ENCODE measurements around the gene SH3BP5L. TPM values are rescaled to one million over a fixed set of nuclear protein-coding genes. Genes with fewer than 3 reads are reported as not detected.

Gene SH3BP5L
- total and polyA plus RNA-seq, 8 donors: 6.1 to 15.8 (median 8.7) TPM

DNA sequence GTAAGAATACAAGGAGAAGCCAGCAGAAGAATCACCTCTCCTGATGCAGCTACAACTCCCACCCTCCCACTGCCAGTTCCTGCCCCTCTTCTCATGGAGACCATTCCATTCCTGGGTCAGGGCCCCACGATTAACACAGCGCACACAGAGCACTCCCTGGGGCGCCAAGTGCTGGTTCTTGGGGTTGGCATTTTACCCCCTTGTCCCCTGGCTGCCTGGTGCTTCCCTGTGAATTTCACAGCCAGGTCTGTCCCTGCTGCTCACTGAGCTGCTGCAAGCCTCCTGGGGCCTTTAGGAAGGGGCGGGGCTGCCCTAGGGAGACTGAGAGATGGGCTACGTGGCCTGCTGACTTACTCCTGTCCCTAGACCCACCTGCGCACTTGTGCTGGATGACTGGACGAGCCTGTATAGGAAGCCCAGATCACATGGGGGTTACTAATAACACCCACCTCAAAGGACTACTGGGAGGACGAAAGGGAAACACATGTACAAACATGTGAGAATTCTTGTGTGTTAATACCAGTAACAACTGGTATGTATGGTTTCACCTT is 17.1 kb upstream of the SH3BP5L start:
- FAIRE-seq: no peak
- Histone ChIP-seq H3K4me1 (peaks cover 0 to 14% (median 5%) of the 10 kb centered on the region in 3 donors), H3K9me3 (no peaks in the 10 kb centered on the region), H3K27me3 (no peaks in the 10 kb centered on the region), H3K36me3 (peaks cover 1 to 32% (median 14%) of the 10 kb centered on the region in 3 donors), H3K27ac (no peak overlapping the region), H3K4me3 (no peak overlapping the region)
- intact Hi-C loops (cut with DNase I): no loop called here
- TF ChIP-seq, protein P1, sequence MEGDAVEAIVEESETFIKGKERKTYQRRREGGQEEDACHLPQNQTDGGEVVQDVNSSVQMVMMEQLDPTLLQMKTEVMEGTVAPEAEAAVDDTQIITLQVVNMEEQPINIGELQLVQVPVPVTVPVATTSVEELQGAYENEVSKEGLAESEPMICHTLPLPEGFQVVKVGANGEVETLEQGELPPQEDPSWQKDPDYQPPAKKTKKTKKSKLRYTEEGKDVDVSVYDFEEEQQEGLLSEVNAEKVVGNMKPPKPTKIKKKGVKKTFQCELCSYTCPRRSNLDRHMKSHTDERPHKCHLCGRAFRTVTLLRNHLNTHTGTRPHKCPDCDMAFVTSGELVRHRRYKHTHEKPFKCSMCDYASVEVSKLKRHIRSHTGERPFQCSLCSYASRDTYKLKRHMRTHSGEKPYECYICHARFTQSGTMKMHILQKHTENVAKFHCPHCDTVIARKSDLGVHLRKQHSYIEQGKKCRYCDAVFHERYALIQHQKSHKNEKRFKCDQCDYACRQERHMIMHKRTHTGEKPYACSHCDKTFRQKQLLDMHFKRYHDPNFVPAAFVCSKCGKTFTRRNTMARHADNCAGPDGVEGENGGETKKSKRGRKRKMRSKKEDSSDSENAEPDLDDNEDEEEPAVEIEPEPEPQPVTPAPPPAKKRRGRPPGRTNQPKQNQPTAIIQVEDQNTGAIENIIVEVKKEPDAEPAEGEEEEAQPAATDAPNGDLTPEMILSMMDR (IDR thresholded peaks at IDR 0.05): no peak
- no peak for DNase-seq
- no peak for ATAC-seq
- 87 to 90% methylated on average over 8 of the region's 8 CpGs for WGBS, 2 donors

GRCh38 chr1:248841702-248842395 is 16.1 kb upstream of the SH3BP5L start:
- Histone ChIP-seq H3K36me3 (peaks cover 0 to 22% (median 4%) of the 10 kb centered on the region in 3 donors), H3K27me3 (no peaks in the 10 kb centered on the region), H3K9me3 (no peaks in the 10 kb centered on the region), H3K4me3 (no peak overlapping the region), H3K27ac (no peak overlapping the region), H3K4me1 (peaks cover 5 to 17% (median 6%) of the 10 kb centered on the region in 3 donors)
- intact Hi-C loops (cut with DNase I): no loop called here
- DNase-seq: peak in 1 of 6 donors; percentile 46
- TF ChIP-seq, protein P1 (IDR thresholded peaks at IDR 0.05): no peak
- FAIRE-seq: no peak
- 57 to 62% methylated on average over 12 of the region's 12 CpGs for WGBS, 2 donors
- ATAC-seq: no peak

DNA sequence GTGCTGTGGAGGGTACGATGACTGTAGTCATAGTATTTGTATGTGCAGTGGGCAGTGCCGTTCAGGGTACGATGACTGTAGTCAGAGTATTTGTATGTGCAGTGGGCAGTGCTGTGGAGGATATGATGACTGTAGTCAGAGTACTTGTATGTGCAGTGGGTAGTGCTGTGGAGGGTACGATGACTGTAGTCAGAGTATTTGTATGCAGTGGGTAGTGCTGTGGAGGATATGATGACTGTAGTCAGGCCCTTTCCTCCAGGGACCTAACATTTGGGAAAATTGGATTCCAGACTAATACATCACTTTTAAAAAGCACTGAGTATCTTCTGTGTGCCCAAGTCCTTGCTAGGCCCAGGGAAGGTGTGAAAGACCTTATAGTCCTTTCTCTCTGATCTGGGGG is 15.2 kb upstream of the SH3BP5L start:
- H3K36me3 ChIP-seq: peaks cover 0 to 14% (median 0%) of the 10 kb centered on the region in 3 donors
- DNase-seq (no peak), ATAC-seq (no peak), FAIRE-seq (no peak)
- H3K27me3 ChIP-seq: no peaks in the 10 kb centered on the region
- no peak overlapping the region for H3K27ac ChIP-seq
- 85 to 90% methylated on average over 4 of the region's 4 CpGs for WGBS, 2 donors
- H3K4me3 ChIP-seq: no peak overlapping the region
- TF ChIP-seq, protein P1 (IDR thresholded peaks at IDR 0.05): no peak
- intact Hi-C loops (cut with DNase I): no loop called here
- peaks cover 5 to 17% (median 6%) of the 10 kb centered on the region in 3 donors for H3K4me1 ChIP-seq
- no peaks in the 10 kb centered on the region for H3K9me3 ChIP-seq

DNA sequence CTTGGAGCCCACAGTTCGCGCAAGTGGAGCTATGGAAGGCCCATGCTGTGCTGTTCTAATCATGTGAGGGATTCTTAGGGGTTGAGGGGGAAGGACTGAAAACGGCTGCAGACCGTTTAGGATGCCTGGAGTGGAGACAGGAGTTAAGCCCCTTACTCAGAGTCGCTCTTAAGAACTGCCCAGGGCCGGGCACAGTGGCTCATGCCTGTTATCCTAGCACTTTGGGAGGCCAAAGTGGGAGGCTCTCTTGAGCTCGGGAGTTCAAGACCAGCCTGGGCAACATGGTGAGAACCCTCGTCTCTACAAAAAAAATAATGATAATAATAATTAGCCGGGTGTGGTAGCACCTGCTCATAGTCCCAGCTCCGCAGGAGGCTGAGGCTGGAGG is 13.4 kb upstream of the SH3BP5L start:
- ATAC-seq (no peak), DNase-seq (no peak), FAIRE-seq (no peak)
- WGBS, 2 donors: 3 to 6% methylated on average over 10 of the region's 10 CpGs
- Histone ChIP-seq H3K4me3 (peak overlapping the region; percentile 75 to 99 (median 84)), H3K36me3 (no peaks in the 10 kb centered on the region), H3K9me3 (no peaks in the 10 kb centered on the region), H3K27ac (peak overlapping the region; percentile 99 to 100 (median 100)), H3K27me3 (no peaks in the 10 kb centered on the region), H3K4me1 (peaks cover 5 to 17% (median 6%) of the 10 kb centered on the region in 3 donors)
- TF ChIP-seq, protein P1 (IDR thresholded peaks at IDR 0.05): no peak
- intact Hi-C loops (cut with DNase I): no loop called here
